ENCODE results near the gene MYCBPAP.

The MYCBPAP gene

DNA sequence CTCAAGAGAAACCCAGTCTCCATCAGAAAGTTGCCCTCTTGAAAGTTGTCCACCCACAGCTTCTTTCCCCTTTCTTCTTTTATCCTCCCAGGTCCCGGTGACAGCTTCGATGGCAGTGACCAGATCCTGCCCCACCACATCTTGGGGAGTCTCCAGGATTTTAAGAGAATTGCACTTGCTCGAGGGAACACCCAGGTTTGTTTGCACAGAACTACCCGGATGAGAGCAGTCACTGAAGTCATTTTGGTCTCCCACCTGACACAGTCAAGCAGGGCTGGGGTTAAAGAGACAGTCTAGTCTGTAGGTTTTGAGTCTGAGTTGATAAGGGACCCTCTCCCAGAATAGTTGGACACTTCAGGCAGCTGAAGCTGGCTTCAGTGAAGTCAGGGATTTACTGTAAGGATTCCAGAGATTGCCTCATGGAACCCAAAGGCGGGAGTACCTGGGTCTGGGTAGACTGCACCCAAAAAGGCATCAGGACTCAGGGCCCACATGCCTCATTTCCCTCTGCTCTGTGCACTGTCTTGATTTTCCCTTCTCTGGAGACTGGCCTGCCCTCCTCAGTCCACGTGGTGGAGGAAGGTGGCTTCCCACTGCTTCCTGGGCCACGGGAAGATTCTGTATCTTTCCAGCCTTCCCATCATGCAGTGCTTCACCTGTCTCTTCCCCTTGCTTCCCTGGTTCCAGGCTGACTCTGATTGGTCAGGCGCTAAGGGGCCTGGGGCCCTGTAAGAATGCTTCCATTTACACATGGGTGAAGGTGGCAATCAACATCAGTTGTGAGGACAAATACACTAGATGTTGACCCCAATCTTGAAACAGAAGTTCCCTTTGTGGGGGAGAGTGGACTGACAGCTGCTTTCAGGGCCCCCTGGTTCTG lies 9.5 kb downstream of the MYCBPAP start:
- no peak for DNase-seq

DNA sequence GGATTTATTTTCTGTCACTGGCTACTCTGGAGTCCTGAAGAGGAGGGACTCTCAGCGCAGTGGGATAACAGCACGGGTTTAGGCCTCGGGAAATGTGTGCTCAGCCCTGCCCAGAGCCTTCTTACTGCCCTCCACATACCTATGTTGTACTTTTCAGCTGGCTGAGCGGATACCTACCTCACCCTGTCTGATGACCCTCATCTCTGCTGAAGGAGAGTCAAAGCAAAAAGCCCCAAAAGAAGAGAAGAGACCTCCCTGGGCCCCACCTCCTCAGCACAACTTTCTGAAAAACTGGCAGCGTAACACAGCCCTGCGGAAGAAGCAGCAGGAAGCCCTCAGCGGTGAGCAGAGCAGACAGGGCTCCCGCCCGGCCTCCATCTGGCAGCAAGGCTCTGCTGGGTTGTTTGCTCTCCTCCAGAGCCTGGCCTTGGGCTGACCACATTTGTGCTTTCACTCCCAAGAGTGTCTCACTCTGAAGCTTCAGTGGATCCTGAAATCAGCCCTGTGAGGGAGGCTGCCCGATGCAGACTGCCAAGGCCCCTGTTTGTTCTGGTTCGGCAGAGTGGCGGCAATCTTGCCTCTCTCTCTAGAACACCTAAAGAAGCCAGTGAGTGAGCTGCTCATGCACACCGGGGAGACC lies 10.3 kb downstream of the MYCBPAP start:
- DNase-seq = no peak

DNA sequence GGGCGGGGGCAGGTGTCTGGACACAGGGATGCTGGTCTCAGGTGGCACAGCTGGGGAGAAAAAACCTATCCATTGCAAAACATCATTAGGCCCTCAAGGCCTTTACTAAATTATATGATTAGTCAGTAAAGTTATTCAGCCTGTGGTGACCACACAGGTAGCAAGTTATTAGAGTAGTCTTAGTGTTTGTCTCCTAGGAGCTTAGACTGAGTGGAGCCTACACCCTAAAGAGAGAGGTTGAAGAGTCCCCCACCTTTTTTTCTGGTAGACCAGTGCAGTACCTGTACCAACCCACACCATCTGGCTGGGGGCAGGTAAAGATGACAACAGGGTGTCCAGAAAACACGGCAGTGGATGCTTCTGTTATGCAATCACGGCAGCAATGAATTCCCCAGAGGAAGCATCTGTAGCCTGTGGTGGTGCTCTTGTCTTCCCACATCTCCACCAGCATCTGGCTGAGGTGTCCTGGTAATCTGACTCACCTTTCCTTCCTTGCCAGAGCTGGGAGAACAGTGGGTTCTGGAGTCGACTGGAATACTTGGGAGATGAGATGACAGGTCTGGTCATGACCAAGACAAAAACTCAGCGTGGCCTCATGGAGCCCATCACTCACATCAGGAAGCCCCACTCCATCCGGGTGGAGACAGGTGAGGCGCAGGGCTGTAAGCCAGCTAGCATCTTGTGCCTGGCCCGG lies 11.0 kb downstream of the MYCBPAP start:
- no peak for DNase-seq

DNA sequence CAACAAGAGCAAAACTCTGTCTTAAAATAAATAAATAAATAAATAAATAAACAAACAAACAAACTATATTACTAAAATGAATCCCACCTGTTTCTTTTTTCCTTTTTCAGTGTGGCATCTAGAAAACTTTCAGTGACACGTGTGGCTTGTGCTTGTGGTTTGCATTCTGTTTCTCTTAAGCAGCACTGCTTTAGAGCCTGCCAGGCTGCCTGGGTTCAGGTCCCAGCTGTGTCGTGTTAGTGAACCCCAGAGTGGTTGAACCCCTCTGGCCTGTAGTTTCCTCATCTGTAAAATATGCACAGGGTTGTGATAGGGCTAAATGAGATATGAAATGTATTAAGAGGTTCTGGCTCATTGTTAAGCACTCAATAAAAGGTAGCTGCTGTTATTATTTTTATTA lies 12.2 kb downstream of the MYCBPAP start:
- no peak for DNase-seq

DNA sequence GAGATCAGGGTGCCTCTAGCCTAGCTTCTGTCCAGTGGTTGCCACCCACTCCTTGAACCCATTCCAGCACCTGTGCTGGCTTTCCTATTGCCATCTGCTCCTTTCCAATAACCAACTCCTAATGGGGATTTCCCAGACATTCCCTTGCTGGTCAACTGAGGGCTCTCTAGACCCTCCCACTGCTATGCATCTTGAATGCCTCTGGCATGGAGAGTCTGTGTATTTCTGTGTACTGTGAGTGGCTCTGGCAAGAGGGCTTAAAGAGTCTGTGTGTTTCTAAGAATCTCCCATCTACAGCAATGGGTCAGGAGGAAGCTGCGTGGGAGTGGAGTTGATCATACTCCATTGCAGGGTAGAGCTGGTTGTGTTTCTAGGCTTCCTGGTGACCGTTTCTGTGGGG lies 13.3 kb downstream of the MYCBPAP start:
- DNase-seq = no peak

DNA sequence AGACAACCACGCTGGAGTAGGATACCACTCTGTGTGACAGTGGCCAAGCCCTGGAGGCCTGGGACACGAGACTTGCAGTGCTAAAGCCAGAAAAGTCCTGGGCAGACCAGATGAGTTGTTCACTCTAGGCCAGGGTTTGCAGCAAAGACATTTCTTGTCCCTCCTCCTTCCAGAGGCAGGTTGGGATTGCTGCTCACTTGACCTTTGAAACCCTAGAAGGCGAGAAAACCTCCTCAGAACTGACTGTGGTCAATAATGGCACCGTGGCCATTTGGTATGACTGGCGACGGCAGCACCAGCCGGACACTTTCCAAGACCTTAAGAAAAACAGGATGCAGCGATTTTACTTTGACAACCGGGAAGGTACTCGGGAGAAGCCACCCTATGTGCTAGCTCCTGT lies 14.5 kb downstream of the MYCBPAP start:
- no peak for DNase-seq

DNA sequence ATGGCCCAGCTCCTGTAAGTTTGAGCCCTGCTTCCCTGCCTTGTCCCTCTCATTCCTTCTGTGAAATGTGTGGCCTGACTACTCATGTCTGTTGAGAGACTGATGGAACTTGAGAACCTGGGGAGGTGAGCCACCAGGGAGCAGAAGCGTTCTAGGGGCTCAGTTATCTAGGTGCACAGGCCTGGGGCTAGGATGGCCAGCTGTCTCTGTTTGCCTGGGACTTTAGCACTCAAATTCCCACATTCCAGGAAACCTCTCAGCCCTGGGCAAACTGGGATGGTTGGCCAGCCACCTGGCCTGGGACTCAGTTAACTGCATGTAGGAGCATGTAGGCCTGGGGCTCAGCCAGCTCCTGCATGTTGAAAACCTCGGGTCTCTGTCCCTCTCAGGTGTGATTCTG lies 15.0 kb downstream of the MYCBPAP start:
- DNase-seq = no peak

DNA sequence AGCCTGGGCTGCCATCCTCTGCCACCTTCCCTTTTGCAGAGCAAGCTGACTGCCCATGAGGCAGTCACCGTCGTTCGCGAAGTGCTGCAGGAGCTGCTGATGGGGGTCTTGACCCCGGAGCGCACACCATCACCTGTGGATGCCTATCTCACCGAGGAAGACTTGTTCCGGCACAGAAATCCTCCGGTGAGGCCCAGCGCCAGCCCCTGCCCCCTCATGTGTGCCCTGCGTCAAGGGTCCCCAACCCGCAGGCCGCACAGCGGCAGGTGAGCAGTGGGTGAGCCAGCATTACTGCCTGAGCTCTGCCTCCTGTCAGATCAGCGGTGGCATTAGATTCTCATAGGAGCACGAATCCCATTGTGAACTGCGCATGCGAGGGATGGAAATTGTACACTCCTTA lies 16.6 kb downstream of the MYCBPAP start:
- no peak for DNase-seq

DNA sequence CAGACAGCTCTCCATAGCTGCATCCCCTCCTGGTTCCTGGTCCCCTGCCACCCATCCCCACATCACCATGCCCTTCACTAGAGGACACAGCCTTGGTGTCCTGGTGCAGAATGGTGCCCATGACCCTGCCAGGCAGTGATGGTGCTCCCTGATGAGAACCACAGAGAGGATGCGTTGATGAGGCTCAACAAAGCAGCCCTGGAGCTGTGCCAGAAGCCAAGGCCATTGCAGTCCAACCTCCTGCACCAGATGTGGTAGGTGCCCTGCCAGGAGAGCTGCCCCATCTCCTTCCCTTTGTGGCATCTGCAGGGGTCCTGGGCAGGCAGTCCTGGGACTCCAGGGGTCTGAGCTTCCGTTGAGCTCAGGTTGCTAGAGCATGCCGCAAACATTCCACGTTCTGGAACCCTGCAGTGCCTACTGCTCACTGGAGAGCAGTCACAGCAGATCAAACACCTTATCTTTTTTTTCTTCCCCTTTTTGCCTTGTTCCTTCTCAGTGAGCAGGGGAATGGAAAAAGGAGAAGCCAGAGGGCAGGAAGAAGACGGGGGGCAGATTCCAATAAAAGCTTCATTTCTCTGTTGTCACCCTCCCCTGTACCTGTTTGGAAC lies 19.0 kb downstream of the MYCBPAP start:
- no peak for DNase-seq

DNA sequence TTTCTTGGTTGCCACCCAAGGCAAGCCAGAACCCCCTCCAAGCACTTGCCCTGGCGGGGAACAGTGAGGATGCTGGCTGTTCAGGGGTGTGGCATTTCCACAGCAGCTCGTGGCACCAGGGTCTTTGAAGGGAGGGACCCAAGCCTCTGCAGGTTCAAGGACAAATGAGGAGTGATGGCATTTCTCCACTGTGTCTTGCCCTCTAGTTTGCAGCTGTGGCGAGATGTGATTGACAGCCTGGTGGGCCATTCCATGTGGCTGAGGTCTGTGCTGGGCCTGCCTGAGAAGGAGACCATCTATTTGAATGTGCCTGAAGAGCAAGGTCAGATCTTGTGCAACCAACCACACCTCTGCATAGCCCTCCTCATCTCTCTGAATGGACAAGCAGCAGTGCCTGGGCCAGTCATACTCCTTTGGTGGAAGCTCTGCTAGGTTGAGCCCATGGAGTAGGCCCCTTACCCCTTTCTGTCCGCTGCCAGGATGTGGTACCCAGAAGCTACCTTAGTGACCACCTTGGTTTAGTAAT lies 19.8 kb downstream of the MYCBPAP start:
- no peak for DNase-seq

DNA sequence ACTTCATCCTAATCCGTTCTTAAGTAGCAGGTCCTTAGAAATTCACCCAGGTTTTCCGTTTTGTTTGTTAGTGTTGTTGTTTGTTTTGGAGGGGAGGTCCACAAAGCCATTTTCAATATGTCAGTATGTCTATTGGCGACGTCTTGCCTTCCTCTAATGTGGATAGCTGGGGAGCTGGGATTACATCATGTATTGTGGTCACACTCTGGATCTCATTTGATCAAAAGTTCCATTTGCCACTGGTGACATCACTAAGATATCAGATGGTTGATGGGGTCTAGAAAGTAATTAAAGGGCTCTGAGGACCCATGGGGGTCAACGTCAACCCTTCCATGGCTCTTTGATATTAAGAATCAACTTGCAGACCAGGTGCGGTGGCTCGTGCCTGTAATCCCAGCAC lies 21.6 kb downstream of the MYCBPAP start:
- DNase-seq = no peak

DNA sequence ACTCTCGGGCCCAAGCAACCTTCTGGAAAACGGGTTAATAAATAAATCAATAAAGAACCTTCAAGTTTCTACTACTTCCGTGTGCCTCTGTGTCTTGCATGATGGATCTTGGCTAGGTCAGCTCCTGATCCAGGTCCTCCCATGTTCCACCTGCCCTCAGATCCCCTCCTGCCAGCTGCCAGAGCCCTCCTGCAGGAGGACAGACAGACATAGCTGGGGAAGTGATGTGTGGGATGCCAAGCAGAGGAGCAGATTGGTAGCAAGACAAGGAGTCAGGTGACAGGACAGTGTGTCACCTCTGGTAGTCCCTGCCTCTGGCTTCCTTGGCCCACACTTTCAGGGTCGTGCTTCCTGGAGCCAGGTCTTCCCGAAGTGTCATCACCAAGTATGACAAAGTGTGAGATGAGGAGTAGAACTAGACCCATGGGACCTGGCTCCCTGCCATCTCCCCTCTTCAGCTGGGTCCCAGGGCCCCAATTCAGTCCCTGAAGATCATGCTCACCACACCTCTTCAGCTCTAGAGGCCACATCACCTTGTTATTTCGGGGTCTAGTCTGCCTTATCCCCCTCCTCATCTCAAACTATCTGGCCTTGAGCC lies 23.3 kb downstream of the MYCBPAP start:
- DNase-seq = no peak

DNA sequence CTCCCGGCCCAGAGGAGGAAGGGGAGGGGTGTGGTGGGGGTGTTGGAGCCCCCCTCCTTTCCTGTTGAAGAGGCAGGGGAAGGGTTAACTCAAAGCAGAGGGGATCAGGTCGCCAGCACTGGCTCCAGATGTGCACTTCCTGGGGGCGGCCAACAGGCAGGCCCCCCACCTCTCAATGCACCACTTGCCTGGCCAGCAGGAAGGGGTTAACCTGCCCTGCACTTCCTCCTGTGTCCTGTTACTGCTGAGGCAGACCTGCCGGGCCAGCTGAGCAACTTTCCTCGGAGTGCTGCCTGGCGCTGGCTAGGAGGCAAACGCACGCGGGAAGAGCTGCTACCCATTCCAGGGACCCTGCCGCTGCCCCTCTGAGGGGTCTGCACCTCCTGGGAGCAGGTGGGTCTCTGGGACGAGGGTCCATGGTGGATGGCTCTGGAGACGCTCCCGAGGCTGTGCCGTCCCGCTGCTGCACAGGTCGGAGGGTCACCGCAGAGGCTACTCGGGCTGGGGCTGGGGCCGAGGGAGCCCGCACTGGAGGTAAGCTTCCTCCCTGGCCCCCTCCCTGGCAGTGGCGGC lies 24.3 kb downstream of the MYCBPAP start, which contains the start of gene EPN3:
Gene EPN3 (plus strand): TSS at position 284 of the 573 bp plus-strand sequence. CDS start 3,822 bp downstream, outside the sequence.
- no peak for DNase-seq

DNA sequence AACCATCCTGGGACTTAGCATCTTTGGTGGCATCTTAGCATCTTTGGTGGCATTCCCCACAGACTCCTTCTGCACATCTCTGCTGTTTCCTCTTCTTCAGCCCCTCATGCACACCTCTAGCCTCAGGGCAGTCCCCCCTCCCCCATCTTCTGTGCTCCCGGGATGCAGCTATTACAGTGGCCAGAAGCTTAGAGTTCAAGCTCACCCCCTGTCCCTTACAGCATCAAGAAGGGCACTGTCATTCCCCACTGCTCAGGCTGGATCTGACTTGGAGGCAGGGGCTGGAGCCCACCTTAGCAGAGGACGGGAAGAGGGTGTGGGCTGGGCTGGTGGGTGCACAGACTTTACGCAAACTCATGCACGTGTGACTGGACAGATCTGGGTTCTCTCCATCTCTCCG lies 24.9 kb downstream of the MYCBPAP start:
- no peak for DNase-seq

DNA sequence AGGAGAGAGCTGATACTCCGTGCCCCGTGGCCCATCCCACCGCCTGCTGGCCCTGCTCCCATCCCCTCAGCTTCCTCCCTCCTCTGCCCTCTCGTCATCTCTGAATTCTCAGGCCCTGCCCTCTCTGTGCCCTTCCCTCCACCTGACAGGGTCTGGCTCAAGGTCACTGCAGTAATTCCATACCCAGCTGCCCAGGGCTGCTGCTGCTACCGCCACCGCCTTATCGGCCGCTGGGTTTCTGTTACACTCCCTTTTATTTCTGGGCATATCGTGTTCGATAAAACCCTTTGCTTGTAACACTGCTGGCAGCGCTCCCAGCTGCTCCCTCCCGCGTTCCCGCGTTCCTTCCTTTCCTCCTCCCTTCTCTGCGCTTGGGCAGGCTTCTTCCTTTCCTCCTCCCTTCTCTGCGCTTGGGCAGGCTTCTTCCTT lies 25.5 kb downstream of the MYCBPAP start:
- DNase-seq = no peak

DNA sequence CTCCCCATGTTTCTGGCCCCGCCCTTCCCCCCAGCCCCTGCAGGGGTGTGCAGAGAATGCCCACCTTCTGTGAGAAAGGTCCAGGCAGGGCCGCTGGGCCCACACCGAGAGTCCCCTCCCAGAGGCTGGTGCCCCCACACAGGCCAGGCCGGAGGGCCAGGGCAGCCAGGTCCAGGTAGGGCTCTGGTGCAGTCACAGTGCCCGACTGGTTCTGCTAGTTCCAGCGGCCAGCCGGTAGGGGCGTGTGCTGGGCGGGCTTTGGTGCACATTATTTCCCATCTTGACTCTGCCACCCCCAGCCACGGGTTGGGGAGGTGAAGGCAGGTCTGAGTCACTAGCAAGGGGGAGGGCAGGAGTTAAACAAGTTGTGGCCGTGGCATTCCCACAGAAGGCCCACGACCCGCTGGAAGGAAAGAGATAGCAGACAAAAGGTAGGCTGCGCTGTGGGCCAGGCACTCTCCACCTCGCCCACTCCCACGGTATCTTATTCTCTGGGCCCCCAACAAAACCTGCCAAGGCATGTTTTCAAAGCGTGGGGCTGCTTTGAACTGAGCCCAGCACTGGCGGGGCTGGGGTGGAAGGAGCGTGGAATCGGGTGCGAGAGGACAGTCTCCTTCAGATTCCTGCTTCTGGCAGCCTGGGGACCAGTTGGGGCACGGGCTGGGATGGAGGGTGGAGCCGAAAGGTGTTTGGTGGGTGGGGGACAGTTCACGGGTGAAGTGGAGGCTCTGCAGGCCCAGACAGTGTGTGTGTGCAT lies 26.2 kb downstream of the MYCBPAP start:
- no peak for DNase-seq

DNA sequence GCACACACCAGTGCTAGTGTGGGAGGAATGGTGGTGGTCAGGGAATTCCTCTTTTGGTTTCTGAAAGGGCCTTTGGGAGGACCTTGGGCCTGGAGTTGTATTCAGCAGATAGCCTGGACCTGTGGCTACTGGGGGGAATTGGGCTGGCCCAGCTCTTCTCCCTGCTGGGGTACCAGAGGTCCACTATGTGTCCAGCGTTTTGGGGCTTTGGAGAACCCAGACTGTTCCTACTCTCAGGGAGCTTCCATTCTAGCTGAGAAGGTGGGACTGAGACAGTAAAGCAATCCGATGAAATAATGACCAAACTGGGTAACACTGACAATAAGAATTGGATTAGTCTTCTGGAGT lies 26.7 kb downstream of the MYCBPAP start:
- DNase-seq = no peak

DNA sequence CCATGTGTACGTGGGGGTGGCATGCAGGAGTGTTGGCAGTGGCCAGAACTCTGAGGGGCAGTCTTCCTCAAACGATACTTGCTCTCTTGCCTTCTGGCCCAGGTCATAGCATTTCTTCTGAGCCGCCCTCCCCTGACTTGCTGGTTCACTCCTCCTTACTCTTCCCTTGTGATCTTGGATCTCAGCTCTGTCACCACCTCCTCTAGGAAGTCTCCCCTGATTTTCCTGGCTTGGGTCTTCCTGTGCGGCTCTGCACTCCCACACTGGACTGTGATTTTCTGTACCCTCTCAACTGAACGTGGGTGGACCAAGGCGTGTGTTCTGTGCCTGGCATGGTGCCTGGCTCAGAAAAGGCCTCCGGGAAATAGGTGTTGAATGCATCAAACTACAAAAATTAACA lies 27.2 kb downstream of the MYCBPAP start:
- DNase-seq = no peak

DNA sequence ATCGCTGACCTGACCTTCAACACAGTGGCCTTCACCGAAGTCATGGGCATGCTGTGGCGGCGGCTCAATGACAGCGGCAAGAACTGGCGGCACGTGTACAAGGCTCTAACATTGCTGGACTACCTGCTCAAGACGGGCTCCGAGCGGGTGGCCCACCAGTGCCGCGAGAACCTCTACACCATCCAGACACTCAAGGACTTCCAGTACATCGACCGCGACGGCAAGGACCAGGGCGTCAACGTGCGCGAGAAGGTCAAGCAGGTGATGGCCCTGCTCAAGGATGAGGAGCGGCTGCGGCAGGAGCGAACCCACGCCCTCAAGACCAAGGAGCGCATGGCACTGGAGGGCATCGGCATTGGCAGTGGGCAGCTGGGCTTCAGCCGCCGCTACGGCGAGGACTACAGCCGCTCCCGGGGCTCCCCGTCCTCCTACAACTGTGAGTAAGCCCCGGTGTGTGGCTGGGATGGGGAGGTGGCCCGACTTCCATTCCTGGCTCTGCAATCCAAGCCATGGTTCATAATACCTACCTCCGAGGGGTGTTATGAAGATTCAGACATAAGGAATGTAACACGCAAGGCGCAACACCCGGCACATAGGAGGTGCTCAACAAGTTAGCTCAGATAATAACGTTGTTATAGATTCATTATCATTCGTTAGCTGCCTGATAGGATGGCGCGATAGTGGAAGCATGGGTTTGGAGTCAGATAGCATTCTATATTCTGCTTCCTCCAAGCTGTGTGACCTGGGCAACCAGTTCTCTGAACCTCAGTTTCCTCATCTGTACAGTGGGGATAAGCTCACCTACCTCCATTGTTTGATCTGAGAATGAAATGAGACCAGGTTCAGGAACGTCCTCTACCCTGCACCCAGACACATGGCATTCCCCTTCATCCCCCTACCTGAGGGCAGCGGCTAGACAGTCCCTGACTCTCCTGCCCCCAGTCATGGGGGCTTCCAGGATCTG lies 28.7 kb downstream of the MYCBPAP start:
- no peak for DNase-seq
